Measurements from ENCODE around the gene PLXNA4.

DNA sequence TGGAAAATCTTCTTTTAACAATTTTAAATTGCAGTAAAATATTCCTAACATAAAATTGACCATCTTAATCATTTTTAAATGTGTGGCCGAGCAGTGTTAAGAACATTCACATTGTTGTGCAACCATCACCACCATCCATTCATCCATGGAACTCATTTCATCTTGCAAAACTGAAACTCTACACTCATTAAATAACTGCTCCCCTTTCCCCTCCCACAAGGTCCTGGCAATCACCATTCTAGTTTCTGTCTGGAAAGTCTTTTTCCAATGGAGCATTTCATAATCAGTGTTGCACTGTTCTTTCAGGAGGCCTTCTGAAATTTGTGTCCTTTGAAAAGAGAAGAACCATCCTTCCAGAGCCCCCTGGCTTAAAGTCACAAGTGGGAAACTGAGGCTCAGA is 233.1 kb downstream of the PLXNA4 start:
- TF ChIP-seq, protein P1, sequence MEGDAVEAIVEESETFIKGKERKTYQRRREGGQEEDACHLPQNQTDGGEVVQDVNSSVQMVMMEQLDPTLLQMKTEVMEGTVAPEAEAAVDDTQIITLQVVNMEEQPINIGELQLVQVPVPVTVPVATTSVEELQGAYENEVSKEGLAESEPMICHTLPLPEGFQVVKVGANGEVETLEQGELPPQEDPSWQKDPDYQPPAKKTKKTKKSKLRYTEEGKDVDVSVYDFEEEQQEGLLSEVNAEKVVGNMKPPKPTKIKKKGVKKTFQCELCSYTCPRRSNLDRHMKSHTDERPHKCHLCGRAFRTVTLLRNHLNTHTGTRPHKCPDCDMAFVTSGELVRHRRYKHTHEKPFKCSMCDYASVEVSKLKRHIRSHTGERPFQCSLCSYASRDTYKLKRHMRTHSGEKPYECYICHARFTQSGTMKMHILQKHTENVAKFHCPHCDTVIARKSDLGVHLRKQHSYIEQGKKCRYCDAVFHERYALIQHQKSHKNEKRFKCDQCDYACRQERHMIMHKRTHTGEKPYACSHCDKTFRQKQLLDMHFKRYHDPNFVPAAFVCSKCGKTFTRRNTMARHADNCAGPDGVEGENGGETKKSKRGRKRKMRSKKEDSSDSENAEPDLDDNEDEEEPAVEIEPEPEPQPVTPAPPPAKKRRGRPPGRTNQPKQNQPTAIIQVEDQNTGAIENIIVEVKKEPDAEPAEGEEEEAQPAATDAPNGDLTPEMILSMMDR (IDR thresholded peaks at IDR 0.05) = no peak
- TF ChIP-seq POLR2A (IDR thresholded peaks at IDR 0.05) = no peak
